ENCODE results near the gene AHRR. TPM values are rescaled to one million over a fixed set of nuclear protein-coding genes. Genes with fewer than 3 reads are reported as not detected.

Gene AHRR
- total and polyA plus RNA-seq, 7 experiments from 2014 or later: 0.56 to 23.5 (median 1.2) TPM; not detected in 1

- Mint-ChIP-seq H3K36me3 (peaks cover 0 to 25% (median 0%) of the 10 kb centered on the region in 5 donors), H3K4me3 (no peak overlapping the region), H3K27me3 (peaks cover 0 to 40% (median 30%) of the 10 kb centered on the region in 5 donors), H3K4me1 (peaks cover 0 to 29% (median 0%) of the 10 kb centered on the region in 7 donors), H3K9me3 (peaks cover 0 to 2% (median 0%) of the 10 kb centered on the region in 11 donors), H3K27ac (no peak overlapping the region)
- H3K27ac ChIP-seq (ENCODE audit: low read depth, low read length): no peak overlapping the region
- ChIA-PET CTCF (no interaction called here), POLR2A (no interaction called here)
- no peaks in the 10 kb centered on the region for H3K4me1 ChIP-seq (ENCODE audit: control insufficient read depth in 2 of 2, insufficient read depth in 2 of 2, low read length in 2 of 2)
- H3K4me3 ChIP-seq (ENCODE audit: low read length): no peak overlapping the region
- no peaks in the 10 kb centered on the region for H3K27me3 ChIP-seq (ENCODE audit: control insufficient read depth in 2 of 2, insufficient read depth in 2 of 2, low read length in 2 of 2)
- DNase-seq (no peak), ATAC-seq (no peak)
- no peaks in the 10 kb centered on the region for H3K36me3 ChIP-seq (ENCODE audit: control insufficient read depth in 2 of 3, insufficient read depth in 3 of 3, low read length in 3 of 3)
- intact Hi-C loops (cut with micrococcal nuclease): no loop called here
- H3K9me3 ChIP-seq (ENCODE audit: control insufficient read depth in 2 of 3, low read length in 3 of 3): no peaks in the 10 kb centered on the region
Observed at GRCh38 chr5:403995-404394, 82.5 kb downstream of the AHRR start.

GRCh38 chr5:404666-405241 lies 83.2 kb downstream of the AHRR start:
- peaks cover 0 to 2% (median 0%) of the 10 kb centered on the region in 11 donors for H3K9me3 Mint-ChIP-seq
- no peak overlapping the region for H3K4me3 ChIP-seq (ENCODE audit: low read length)
- ChIA-PET CTCF (no interaction called here), POLR2A (no interaction called here)
- H3K27ac ChIP-seq (ENCODE audit: low read depth, low read length): no peak overlapping the region
- no peaks in the 10 kb centered on the region for H3K36me3 ChIP-seq (ENCODE audit: control insufficient read depth in 2 of 3, insufficient read depth in 3 of 3, low read length in 3 of 3)
- peaks cover 0 to 24% (median 0%) of the 10 kb centered on the region in 5 donors for H3K36me3 Mint-ChIP-seq
- H3K4me1 Mint-ChIP-seq: peaks cover 0 to 23% (median 0%) of the 10 kb centered on the region in 7 donors
- H3K27me3 ChIP-seq (ENCODE audit: control insufficient read depth in 2 of 2, insufficient read depth in 2 of 2, low read length in 2 of 2): no peaks in the 10 kb centered on the region
- H3K9me3 ChIP-seq (ENCODE audit: control insufficient read depth in 2 of 3, low read length in 3 of 3): no peaks in the 10 kb centered on the region
- H3K27ac Mint-ChIP-seq: no peak overlapping the region
- no peak for ATAC-seq
- intact Hi-C loops (cut with micrococcal nuclease): no loop called here
- H3K4me3 Mint-ChIP-seq: no peak overlapping the region
- peaks cover 0 to 40% (median 27%) of the 10 kb centered on the region in 5 donors for H3K27me3 Mint-ChIP-seq
- DNase-seq: no peak
- no peaks in the 10 kb centered on the region for H3K4me1 ChIP-seq (ENCODE audit: control insufficient read depth in 2 of 2, insufficient read depth in 2 of 2, low read length in 2 of 2)

GRCh38 chr5:405421-405820 lies 83.9 kb downstream of the AHRR start:
- Mint-ChIP-seq H3K27me3 (peaks cover 0 to 34% (median 20%) of the 10 kb centered on the region in 5 donors), H3K4me1 (peaks cover 0 to 16% (median 0%) of the 10 kb centered on the region in 7 donors), H3K36me3 (peaks cover 0 to 21% (median 0%) of the 10 kb centered on the region in 5 donors), H3K9me3 (peaks cover 0 to 2% (median 0%) of the 10 kb centered on the region in 11 donors), H3K4me3 (no peak overlapping the region), H3K27ac (no peak overlapping the region)
- Histone ChIP-seq H3K36me3 (ENCODE audit: control insufficient read depth in 2 of 3, insufficient read depth in 3 of 3, low read length in 3 of 3) (no peaks in the 10 kb centered on the region), H3K4me3 (ENCODE audit: low read length) (no peak overlapping the region), H3K27me3 (ENCODE audit: control insufficient read depth in 2 of 2, insufficient read depth in 2 of 2, low read length in 2 of 2) (no peaks in the 10 kb centered on the region), H3K9me3 (ENCODE audit: control insufficient read depth in 2 of 3, low read length in 3 of 3) (no peaks in the 10 kb centered on the region), H3K4me1 (ENCODE audit: control insufficient read depth in 2 of 2, insufficient read depth in 2 of 2, low read length in 2 of 2) (no peaks in the 10 kb centered on the region), H3K27ac (ENCODE audit: low read depth, low read length) (no peak overlapping the region)
- intact Hi-C loops (cut with micrococcal nuclease): no loop called here
- ATAC-seq (no peak), DNase-seq (no peak)
- ChIA-PET CTCF (no interaction called here), POLR2A (no interaction called here)

GRCh38 chr5:406041-406440 lies 84.5 kb downstream of the AHRR start:
- no peak overlapping the region for H3K27ac ChIP-seq (ENCODE audit: low read depth, low read length)
- Mint-ChIP-seq H3K9me3 (peaks cover 0 to 2% (median 0%) of the 10 kb centered on the region in 11 donors), H3K27me3 (peaks cover 0 to 31% (median 16%) of the 10 kb centered on the region in 5 donors), H3K4me3 (no peak overlapping the region), H3K4me1 (peaks cover 0 to 15% (median 0%) of the 10 kb centered on the region in 7 donors), H3K27ac (no peak overlapping the region), H3K36me3 (peaks cover 0 to 20% (median 0%) of the 10 kb centered on the region in 5 donors)
- H3K4me1 ChIP-seq (ENCODE audit: control insufficient read depth in 2 of 2, insufficient read depth in 2 of 2, low read length in 2 of 2): no peaks in the 10 kb centered on the region
- ChIA-PET CTCF (no interaction called here), POLR2A (no interaction called here)
- H3K4me3 ChIP-seq (ENCODE audit: low read length): no peak overlapping the region
- no peak for DNase-seq
- ATAC-seq: no peak
- no peaks in the 10 kb centered on the region for H3K36me3 ChIP-seq (ENCODE audit: control insufficient read depth in 2 of 3, insufficient read depth in 3 of 3, low read length in 3 of 3)
- intact Hi-C loops (cut with micrococcal nuclease): no loop called here
- H3K27me3 ChIP-seq (ENCODE audit: control insufficient read depth in 2 of 2, insufficient read depth in 2 of 2, low read length in 2 of 2): no peaks in the 10 kb centered on the region
- no peaks in the 10 kb centered on the region for H3K9me3 ChIP-seq (ENCODE audit: control insufficient read depth in 2 of 3, low read length in 3 of 3)

GRCh38 chr5:407051-407450 lies 85.5 kb downstream of the AHRR start:
- ChIA-PET CTCF (no interaction called here), POLR2A (no interaction called here)
- Mint-ChIP-seq H3K36me3 (peaks cover 0 to 14% (median 0%) of the 10 kb centered on the region in 5 donors), H3K4me3 (no peak overlapping the region), H3K27me3 (peaks cover 0 to 25% (median 8%) of the 10 kb centered on the region in 5 donors), H3K4me1 (peaks cover 0 to 16% (median 0%) of the 10 kb centered on the region in 7 donors), H3K27ac (no peak overlapping the region), H3K9me3 (peaks cover 0 to 2% (median 0%) of the 10 kb centered on the region in 11 donors)
- Histone ChIP-seq H3K4me3 (ENCODE audit: low read length) (no peak overlapping the region), H3K36me3 (ENCODE audit: control insufficient read depth in 2 of 3, insufficient read depth in 3 of 3, low read length in 3 of 3) (no peaks in the 10 kb centered on the region), H3K27ac (ENCODE audit: low read depth, low read length) (no peak overlapping the region), H3K4me1 (ENCODE audit: control insufficient read depth in 2 of 2, insufficient read depth in 2 of 2, low read length in 2 of 2) (no peaks in the 10 kb centered on the region), H3K27me3 (ENCODE audit: control insufficient read depth in 2 of 2, insufficient read depth in 2 of 2, low read length in 2 of 2) (no peaks in the 10 kb centered on the region), H3K9me3 (ENCODE audit: control insufficient read depth in 2 of 3, low read length in 3 of 3) (no peaks in the 10 kb centered on the region)
- intact Hi-C loops (cut with micrococcal nuclease): no loop called here
- DNase-seq: no peak
- no peak for ATAC-seq

GRCh38 chr5:407801-408268 lies 86.3 kb downstream of the AHRR start:
- intact Hi-C loops (cut with micrococcal nuclease): no loop called here
- no peak overlapping the region for H3K4me3 Mint-ChIP-seq
- H3K27ac Mint-ChIP-seq: no peak overlapping the region
- no peaks in the 10 kb centered on the region for H3K9me3 ChIP-seq (ENCODE audit: control insufficient read depth in 2 of 3, low read length in 3 of 3)
- H3K4me1 Mint-ChIP-seq: peaks cover 0 to 18% (median 0%) of the 10 kb centered on the region in 7 donors
- ATAC-seq: no peak
- H3K9me3 Mint-ChIP-seq: peaks cover 0 to 2% (median 0%) of the 10 kb centered on the region in 11 donors
- H3K27me3 ChIP-seq (ENCODE audit: control insufficient read depth in 2 of 2, insufficient read depth in 2 of 2, low read length in 2 of 2): no peaks in the 10 kb centered on the region
- H3K27ac ChIP-seq (ENCODE audit: low read depth, low read length): no peak overlapping the region
- ChIA-PET CTCF (no interaction called here), POLR2A (no interaction called here)
- no peaks in the 10 kb centered on the region for H3K36me3 ChIP-seq (ENCODE audit: control insufficient read depth in 2 of 3, insufficient read depth in 3 of 3, low read length in 3 of 3)
- peaks cover 0 to 11% (median 0%) of the 10 kb centered on the region in 5 donors for H3K36me3 Mint-ChIP-seq
- peaks cover 0 to 25% (median 7%) of the 10 kb centered on the region in 5 donors for H3K27me3 Mint-ChIP-seq
- no peaks in the 10 kb centered on the region for H3K4me1 ChIP-seq (ENCODE audit: control insufficient read depth in 2 of 2, insufficient read depth in 2 of 2, low read length in 2 of 2)
- DNase-seq: no peak
- no peak overlapping the region for H3K4me3 ChIP-seq (ENCODE audit: low read length)

- Mint-ChIP-seq H3K9me3 (no peaks in the 10 kb centered on the region), H3K4me3 (no peak overlapping the region), H3K27ac (no peak overlapping the region), H3K36me3 (peaks cover 0 to 8% (median 0%) of the 10 kb centered on the region in 5 donors), H3K4me1 (peaks cover 0 to 16% (median 0%) of the 10 kb centered on the region in 7 donors), H3K27me3 (peaks cover 0 to 10% (median 4%) of the 10 kb centered on the region in 5 donors)
- Histone ChIP-seq H3K27ac (ENCODE audit: low read depth, low read length) (no peak overlapping the region), H3K27me3 (ENCODE audit: control insufficient read depth in 2 of 2, insufficient read depth in 2 of 2, low read length in 2 of 2) (no peaks in the 10 kb centered on the region), H3K9me3 (ENCODE audit: control insufficient read depth in 2 of 3, low read length in 3 of 3) (no peaks in the 10 kb centered on the region), H3K36me3 (ENCODE audit: control insufficient read depth in 2 of 3, insufficient read depth in 3 of 3, low read length in 3 of 3) (no peaks in the 10 kb centered on the region), H3K4me3 (ENCODE audit: low read length) (no peak overlapping the region), H3K4me1 (ENCODE audit: control insufficient read depth in 2 of 2, insufficient read depth in 2 of 2, low read length in 2 of 2) (no peaks in the 10 kb centered on the region)
- intact Hi-C loops (cut with micrococcal nuclease): no loop called here
- ATAC-seq (no peak), DNase-seq (no peak)
- ChIA-PET POLR2A (no interaction called here), CTCF (no interaction called here)
Observed at GRCh38 chr5:410911-411517, 89.5 kb downstream of the AHRR start.
